Measurements from ENCODE around the gene RHBDL1. TPM values are rescaled to one million over a fixed set of nuclear protein-coding genes. Genes with fewer than 3 reads are reported as not detected.

The RHBDL1 gene
- total and polyA plus RNA-seq, 9 of the 15 experiments (the other 6 are each of a cell fraction or from before 2014, with no cell fraction given) = 0.03 to 5.6 (median 1.3) TPM; not detected in 1

- 0 out of 2 replicates have a peak, but pooled peaks have one; percentile 43 for TF ChIP-seq GMEB1 (CRISPR knock-in tag; IDR thresholded peaks at IDR 0.05)
- TF ChIP-seq NR2C2 (CRISPR knock-in tag; IDR thresholded peaks at IDR 0.05) = peak; percentile 87
- TF ChIP-seq NR2C2 (tag; IDR thresholded peaks at IDR 0.05) = peak; percentile 98
- TF ChIP-seq MYC (IDR thresholded peaks at IDR 0.05; ENCODE audit: low read depth, low read length) = peak; percentile 49
- no peak for TF ChIP-seq MYC (CRISPR knock-in tag; IDR thresholded peaks at IDR 0.05; ENCODE audit: borderline replicate concordance, low read depth)
- peak; percentile 84 for TF ChIP-seq TAF1 (IDR thresholded peaks at IDR 0.05; ENCODE audit: control insufficient read depth, extremely low read depth, insufficient read depth, low read length, severe bottlenecking)
- TF ChIP-seq POLR2B (IDR thresholded peaks at IDR 0.05; ENCODE audit: low read depth, partially characterized antibody) = peak; percentile 58
- TF ChIP-seq RBFOX2 (IDR thresholded peaks at IDR 0.05; ENCODE audit: low read depth, low read length) = peak; percentile 83
- TF ChIP-seq ZNF121 (CRISPR knock-in tag; conservative IDR thresholded peaks at IDR 0.05) = no peak
- no peak for TF ChIP-seq ZNF311 (CRISPR knock-in tag; IDR thresholded peaks at IDR 0.05)
- TF ChIP-seq CTBP1 (IDR thresholded peaks at IDR 0.05; ENCODE audit: borderline replicate concordance) = 0 out of 2 replicates have a peak, but pooled peaks have one; percentile 29
- TF ChIP-seq MYNN (IDR thresholded peaks at IDR 0.05) = peak; percentile 36; the same call in 1 of the 2 replicates
- no peak for TF ChIP-seq MYNN (CRISPR knock-in tag; IDR thresholded peaks at IDR 0.05)
- TF ChIP-seq ELF4 (CRISPR knock-in tag; IDR thresholded peaks at IDR 0.05) = 0 out of 2 replicates have a peak, but pooled peaks have one; percentile 16
- no peak for TF ChIP-seq HMBOX1 (IDR thresholded peaks at IDR 0.05)
- TF ChIP-seq E2F8 (IDR thresholded peaks at IDR 0.05; ENCODE audit: low read depth, partially characterized antibody) = peak; percentile 81
- TF ChIP-seq ERF (CRISPR knock-in tag; IDR thresholded peaks at IDR 0.05) = peak; percentile 36
- TF ChIP-seq ETV5 (CRISPR knock-in tag; IDR thresholded peaks at IDR 0.05; ENCODE audit: low read depth) = peak; percentile 58
These were observed 8.8 kb downstream of the RHBDL1 start, which contains the start of gene JMJD8 (continued) for GRCh38 chr16:684071-684794.

Data from K562 (cell line).